GM18499 (cell line): Measurements from ENCODE around the gene CPT1B.
"Not testable (repeated sequence)": the region's sequence is repeated elsewhere in the genome, so short reads cannot be mapped to it uniquely, and the experiment has no call there.

ENCODE experiments used
- ATAC-seq: cut with Tn5 transposase; IDR thresholded peaks from one replicate; pipeline ENCODE4 v1.9.1; 2021; ENCODE audit warnings: moderate number of reproducible peaks; ENCODE audit not compliant: insufficient read depth, unreplicated experiment

The CPT1B gene

DNA sequence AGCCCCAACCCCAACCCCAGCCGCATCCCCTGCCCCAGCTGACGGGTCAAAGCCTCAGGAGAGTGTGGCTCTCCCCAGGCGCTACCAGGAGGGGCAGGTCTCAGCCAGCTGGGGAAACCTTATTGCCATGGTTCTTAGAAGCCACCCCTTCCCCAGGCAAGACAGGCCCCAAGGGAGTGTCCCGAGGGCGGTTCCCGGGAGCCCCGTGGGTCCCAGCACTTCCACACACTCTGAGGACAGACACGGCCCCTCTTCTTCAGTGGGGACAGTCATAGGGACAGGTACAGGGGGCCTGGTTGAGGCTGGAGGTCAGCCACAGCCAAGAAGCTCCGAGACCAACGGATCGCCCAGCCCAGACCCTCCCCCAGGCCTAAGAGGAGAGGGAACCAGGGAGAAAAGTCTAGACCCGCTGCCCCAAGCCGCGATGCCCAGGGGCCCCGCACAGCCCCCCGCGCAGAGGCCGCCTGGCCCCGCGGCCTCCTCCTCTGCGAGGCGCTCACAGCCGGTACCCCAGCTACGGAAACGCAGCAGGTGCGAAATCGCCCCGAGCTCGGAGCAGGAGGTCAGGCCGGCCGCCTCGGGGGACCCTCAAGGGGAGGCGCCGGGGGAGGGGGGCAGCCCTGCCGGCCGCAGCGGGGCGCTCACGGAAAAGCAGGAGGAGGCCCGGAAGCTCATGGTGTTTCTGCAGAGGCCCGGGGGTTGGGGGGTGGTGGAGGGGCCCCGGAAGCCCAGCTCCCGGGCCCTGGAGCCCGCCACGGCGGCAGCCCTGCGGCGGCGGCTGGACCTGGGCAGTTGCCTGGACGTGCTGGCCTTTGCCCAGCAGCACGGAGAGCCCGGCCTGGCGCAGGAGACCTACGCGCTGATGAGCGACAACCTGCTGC, 29.9 kb downstream of the CPT1B start:
- no peak for ATAC-seq

GRCh38 chr22:50547263-50547985, 30.8 kb downstream of the CPT1B start:
- ATAC-seq = no peak

GRCh38 chr22:50546326-50547262, 31.6 kb downstream of the CPT1B start:
- ATAC-seq = no peak

DNA sequence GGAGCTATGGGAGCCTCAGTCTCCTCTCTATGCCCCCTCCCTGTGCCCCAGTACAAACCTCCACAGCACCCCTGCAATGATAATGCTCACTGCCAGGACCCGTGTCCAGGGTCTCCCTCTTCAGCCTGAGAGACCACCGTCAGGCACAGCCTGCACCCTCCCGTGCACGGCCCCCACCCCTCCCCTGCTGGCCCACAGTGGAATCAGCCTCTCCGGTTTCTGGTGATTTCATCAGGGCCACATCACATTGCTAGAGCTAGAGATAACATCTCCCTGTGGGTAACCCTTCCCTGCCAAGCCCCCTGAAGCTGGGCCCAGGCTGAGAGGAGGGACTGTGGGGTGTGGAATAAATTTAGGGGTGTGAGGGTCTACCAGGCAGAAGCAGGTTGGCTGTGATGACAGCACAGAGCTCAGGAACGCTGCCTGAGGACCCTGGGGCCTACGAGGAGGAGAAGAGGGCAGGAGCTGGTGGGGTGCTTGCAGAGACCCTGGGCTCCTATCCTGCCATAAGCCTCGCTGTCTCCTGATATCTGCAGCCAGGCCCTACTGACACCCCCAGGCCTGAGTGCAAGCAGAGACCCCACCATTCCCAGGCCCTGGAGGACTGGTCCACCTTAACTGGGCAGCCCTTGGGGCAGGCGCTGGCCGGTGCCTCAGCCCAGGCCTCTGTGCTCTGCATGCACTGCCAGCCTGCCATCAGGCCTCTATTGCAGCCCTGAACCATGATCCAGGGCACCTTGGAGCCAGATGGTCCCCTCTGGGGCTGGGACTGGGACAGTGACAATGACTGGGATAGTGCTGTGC, 32.5 kb downstream of the CPT1B start, which contains the start of gene KLHDC7B:
Gene KLHDC7B (plus strand): TSS at position 378 of the 804 bp plus-strand sequence. CDS start 345 bp downstream, at position 723.
- no peak for ATAC-seq

GRCh38 chr22:50544746-50545253, 33.4 kb downstream of the CPT1B start:
- no peak for ATAC-seq

GRCh38 chr22:50544078-50544745, 34.0 kb downstream of the CPT1B start:
- ATAC-seq = no peak

DNA sequence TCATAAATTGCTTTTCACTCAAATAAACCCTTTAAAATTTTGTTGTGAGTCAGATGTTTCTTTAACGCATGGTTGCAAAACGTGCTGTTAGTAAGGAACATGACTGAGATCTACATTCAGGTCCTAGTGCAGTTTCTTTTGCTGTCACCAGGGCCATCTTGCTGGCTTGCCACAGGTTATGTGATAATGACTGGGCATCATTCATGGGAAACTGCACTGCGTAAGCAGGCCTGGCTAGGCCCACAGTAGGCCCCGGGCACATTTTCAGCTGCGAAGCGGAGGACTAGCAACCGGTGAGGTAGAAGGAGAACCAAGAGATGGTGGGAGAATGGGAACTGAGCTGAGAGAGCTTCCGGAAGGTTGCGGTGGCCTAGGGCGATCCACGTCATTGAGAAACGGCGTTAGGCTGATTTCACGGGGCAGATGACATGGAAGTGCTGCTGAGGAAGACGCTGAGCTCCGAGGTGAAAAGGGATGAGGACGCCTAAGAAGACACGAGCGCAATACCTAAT, 35.8 kb downstream of the CPT1B start:
- ATAC-seq = no peak

DNA sequence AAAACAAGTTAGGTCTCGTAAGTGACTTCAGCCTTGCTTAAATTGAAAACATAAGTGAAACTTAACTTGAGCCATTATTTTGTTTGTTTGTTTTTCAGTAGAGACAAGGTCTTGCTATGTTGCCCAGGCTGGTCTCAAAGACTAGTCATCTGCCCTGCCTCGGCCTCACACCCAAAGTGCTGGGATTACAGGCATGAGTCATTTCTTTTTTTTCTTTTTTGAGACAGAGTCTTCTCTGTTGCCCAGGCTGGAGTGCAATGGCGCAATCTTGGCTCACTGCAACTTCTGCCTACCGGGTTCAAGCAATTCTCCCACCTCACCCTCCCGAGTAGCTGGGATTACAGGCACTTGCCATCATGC, 36.6 kb downstream of the CPT1B start:
- not testable (repeated sequence) for ATAC-seq

GRCh38 chr22:50540381-50540780, 37.8 kb downstream of the CPT1B start:
- ATAC-seq = no peak

GRCh38 chr22:50537765-50538164, 40.5 kb downstream of the CPT1B start:
- no peak for ATAC-seq

DNA sequence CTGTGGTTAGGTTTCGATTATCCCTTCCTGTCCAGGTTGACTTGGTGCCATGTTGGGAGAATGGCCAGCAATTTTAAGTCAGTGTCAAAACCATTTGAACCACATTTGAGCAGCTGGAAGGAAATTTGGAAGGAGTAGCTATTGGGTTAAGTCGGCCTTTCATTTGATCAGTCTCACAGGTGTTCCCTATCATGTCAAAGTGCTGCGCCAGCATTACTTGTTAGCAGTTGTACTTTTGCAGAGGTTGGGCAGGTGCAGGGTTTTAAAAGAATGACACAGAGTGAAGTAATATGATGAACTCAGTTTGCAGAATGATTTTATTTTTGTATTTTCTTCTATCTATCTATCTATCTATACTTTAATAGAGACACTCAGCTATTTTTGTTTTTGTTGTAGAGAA, 42.0 kb downstream of the CPT1B start:
- ATAC-seq = no peak

DNA sequence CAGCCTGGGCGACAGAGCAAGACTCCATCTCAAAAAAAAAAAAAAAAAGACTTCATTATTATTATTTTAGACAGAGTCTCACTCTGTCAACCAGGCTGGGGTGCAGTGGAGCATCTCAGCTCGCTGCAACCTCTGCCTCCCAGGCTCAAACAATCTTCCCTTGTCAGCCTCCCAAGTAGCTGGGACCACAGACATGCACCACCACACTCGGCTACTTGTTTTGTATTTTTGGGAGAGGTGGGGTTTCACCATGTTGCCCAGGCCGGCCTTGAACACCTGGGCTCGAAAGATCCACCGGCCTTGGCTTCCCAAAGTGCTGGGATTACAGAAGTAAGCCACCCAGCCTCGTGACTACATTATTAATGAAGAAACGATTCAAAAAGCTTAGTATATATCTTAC, 43.1 kb downstream of the CPT1B start:
- ATAC-seq = no peak

- ATAC-seq = not testable (repeated sequence)
Measured at GRCh38 chr22:50533856-50534711, 44.1 kb downstream of the CPT1B start.

DNA sequence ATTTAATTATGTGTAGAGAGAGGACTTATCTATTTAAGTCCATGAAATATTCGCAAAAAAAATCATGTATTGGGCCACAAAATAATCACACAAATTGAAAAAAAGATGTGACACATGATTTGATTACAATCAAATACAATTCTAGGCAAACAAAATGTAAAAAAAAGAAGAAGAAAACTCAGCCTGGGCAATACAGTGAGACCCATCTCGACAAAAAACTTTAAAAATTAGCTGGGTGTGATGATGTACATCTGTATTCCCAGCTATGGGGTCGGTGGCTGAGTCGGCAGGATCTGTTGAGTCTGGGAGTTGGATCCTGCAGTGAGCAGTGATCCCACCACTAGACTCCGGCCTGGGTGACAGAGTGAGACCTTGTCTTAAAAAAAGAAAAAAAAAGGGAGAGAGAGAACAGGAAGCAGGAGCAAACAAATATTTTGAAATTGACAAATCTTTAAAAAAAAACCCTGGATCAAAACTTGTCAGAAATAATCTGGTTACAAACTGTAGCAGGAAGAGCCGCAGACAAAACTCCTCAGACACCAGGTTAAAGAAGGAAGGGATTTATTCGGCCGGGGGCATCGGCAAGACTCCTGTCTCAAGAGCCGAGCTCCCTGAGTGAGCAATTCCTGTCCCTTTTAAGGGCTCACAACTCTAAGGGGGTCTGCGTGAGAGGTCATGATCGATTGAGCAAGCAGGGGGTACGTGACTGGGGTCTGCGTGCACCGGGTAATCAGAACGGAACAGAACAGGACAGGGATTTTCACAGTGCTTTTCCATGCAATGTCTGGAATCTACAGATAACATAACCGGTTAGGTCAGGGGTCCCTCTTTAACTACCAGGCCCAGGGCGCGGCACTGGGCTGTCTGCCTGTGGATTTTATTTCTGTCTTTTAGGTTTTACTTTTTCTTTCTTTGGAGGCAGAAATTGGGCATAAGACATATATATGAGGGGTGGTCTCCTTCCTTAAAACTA, 45.1 kb downstream of the CPT1B start:
- ATAC-seq = no peak

DNA sequence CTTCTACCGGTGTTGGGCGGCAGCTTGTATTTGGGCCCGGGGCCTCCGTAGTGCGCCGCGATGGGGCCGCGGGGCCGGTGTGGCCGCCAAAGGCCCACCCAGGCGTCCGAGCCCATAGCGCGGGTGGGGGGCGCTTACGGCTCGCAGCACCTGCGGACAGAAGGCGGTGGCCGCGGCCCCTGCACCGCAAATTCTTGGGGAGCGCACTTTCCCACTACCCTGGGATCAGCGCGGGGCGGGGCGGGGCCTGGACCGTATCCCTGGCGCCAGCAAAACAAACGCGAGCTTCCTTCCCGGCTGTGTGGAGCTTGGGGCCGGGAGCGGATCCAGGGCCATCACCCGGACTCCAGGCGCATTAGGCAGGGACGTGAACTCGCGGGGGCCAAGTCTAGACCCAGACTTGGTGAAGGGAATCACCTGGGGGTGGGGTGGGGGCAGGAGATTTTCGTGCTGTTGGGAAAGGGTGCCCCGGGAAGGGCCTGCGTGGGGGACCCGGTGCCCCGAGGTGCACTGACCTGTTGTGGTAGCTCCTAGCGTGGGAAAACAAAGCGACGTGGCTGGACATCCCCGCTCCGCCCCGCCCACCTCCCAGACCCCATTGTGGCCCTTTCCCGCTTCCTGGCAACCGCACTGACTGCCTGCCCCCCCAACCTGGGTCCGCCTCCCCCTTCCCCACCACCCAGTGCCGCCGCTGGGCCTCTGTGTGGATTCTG, 46.1 kb downstream of the CPT1B start:
- ATAC-seq = no peak

DNA sequence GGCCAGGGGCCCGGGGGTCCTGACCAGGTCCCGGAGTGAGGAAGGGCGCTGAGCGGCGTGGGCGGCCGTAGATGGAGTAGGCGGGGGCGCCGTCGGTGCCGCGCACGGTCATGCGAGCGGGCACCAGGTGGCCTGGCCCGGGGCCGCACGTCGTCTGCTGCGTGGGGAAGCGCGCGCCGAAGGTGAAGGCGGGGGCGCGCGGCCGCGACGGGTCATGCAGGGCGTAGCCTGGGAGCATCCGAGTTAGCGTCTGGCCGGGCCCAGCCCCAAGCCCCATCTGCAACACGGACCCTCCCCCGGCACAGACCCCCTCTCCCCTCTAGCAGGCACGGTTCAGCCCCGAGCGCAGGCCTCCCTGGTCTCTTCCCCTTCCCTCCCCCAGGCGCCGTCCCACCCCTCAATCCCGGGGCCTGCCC, 46.7 kb downstream of the CPT1B start:
- no peak for ATAC-seq
